ENCODE data around the gene BHLHE40.
A peak's percentile ranks its signal among the peaks of the same experiment; 100 is the strongest.

BHLHE40 gene

GRCh38 chr3:4985330-4986174 is 6.3 kb downstream of the BHLHE40 start:
- no peak for DNase-seq

GRCh38 chr3:4986175-4986781 is 7.0 kb downstream of the BHLHE40 start:
- peak; percentile 76 for DNase-seq

DNA sequence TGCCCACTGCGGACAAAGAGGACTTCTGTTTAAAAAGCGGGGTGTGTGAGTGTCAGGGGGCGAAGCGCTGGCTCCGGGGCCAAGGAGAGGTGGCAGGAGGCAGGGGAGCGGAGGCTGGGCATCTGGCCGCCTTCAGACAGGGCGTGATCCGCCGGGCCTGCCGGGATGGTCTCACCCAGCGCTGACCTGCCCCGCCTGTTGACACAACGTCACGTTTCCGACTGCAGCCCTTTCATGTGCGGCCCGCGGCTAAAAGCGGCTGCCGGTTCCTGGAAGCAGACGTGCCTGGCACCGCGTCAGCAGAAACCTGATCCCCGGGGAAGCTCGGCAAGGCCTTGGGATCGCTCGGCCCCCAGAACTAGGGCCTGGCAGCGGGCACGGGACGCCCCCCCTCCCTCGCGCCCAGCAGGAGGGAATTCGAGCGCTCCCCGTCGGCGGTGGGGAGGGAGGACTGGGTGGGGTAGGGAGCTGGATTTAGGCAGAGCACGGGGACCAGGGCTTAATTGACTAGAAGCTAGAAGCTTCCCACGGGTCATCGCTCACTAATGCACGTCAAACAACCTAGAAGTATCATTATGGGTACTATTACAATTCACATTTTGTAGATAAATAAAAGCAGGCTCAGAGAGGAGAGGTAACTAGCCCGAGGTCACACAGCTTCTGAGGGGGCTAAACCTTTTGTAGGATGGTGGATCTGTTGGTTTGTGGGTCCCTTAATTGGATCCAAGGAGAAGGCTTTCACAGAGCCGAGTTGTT is 7.7 kb downstream of the BHLHE40 start:
- DNase-seq, result peak; percentile 76

- DNase-seq, result no peak
Observed at GRCh38 chr3:4987538-4988296, 8.5 kb downstream of the BHLHE40 start.

DNA sequence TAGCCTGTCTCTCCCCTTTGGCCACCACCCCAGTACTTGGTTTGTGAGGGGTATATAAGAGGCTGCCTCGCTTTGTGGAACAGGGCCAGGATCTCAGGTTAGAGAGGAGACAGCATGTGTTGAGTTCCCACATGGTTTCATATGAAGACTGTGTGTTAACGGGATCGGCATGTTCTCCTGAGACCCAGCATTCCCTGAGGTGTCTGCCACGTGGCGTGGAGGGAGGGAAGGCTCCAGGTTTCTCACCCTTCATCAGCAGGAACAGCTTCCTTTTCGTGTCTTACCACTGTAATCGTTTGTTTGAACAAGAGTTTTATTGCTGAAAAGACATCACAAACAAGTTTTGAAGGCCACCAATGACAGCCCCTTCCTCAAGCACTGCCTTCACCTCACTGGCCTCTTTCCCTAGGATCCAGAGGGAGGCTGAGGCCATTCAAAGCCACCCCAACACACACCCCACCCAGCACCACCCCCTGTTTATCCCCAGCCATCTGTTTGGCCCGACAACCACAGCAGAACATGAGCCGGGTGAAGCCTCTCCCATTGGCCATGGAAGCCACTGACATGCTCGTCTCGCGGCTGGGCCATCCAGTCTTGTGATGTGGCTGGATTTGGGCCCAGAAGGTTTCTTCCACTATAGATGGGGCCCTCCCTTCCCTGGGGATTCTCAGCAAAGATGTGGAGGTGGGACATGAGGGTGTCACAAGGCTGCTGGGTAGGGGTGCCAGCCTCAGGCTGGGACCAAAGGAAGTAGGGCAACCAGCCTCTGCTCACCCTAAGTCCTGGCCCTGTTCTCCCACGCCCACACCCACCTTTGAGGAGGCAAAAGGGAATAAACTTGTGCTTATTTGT is 10.0 kb downstream of the BHLHE40 start:
- no peak for DNase-seq

DNA sequence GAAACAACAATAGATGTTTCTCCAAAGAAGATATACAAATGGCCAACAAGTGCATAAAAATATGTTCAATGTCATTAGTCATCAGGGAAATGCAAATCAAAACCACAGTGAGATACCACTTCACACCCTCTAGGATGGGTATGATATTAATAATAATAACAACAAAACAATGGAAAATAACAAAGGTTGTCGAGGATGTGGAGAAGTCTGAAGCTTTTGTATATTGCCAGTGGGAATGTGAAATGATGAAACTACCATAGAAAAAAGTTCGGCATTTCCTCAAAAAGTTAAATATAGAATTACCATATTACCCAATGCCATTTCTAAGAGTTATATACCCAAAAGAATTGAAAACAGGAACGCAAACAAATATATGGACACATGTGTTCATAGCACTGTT is 10.8 kb downstream of the BHLHE40 start:
- no peak for DNase-seq

GRCh38 chr3:4992118-4992517 is 12.9 kb downstream of the BHLHE40 start:
- no peak for DNase-seq

DNA sequence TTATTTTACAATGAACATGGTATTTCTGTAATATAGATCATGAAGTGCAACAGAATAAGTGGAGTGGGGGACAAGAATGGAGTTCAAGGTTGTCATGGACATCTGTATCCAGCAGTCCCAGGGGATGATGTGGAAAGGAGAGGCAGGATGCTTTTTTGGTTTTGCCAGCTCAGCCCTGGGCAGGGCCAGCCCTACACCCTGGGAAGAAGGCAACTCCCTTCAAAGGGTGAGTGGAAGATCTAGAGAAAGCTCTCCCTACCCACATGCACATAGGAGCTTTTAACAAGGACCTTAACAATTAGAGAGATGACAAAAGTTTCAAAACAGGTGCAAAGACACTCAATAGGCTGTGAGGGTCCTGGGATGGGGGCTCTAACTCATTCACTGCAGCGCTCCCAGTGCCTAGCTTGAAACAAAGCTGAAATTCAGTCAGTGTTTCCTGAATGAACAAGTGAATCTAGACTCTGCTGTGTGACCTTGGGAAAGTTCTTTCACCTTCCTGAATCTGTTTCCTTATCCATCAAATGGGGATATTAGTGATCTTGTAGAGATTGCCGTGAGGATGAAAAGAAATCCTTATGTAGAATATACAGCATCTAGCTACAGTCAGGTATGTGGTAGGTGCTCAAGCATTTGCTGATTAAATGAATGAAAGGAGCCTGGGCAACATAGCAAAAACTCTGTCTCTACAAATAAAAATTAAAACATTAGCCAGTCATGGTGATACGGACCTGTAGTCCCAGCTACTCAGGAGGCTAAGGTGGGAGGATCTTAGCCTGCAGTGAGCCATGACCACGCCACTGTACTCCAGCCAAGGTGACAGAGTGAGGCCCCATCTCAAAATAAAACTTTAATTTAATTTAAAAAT is 14.3 kb downstream of the BHLHE40 start:
- DNase-seq, result no peak

DNA sequence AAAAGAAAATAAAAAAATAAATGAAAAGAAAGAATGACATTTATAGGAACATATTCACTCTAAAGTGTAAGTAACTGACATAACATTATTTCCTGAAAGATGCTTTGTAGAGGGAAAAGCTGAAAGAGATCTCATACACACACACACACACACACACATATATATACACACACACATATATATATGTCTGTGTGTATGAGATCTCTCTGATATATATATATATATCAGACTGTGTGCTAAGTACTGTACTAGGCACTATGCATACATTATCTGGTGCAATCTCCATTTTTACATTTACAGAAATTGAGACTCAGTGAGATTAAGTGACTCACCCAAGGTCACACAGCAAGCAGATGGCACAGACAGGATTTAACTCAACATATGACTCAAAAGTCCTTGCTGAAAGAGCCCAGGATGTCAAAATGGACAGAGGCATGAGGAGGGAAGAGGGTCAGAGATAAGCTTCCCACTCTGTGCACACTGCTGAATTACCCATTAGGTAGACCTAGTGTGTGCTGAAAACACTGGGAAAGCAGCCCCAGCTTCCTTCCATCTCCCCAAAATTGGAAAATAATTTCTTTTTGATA is 15.0 kb downstream of the BHLHE40 start:
- no peak for DNase-seq

DNA sequence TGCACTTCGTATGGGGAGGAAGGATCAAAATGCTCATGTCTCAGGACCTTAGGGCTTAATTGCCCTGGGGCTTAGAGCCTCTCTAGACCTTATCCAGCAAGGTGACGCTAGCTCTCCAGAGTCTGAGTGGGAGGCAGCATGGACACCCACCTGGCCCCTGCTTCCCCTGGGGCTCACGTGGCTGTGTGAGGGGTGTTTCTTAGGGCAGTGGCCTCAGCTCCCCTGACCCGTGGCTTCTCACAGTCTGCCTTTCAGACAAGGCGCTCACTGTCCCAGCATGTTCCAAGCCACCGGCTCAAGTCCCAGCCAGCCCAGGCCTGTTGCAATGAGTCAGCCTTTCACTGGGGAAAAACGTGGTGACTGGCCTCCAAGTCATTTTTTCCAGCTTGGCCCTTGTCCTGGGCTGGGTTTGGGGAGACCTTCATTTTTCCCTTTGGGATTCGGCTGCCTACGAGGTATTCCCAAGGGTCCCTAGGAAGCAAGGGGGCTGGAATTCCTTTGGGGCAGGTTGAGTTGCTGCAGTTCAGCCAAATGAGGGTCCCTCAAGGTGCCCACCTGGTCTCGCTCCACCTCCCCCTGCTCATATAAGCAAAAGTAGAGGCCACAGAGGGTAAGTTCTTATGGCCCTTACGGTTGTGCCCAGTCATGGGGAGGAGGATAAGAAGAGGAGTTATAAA is 15.7 kb downstream of the BHLHE40 start:
- peak; percentile 35 for DNase-seq

DNA sequence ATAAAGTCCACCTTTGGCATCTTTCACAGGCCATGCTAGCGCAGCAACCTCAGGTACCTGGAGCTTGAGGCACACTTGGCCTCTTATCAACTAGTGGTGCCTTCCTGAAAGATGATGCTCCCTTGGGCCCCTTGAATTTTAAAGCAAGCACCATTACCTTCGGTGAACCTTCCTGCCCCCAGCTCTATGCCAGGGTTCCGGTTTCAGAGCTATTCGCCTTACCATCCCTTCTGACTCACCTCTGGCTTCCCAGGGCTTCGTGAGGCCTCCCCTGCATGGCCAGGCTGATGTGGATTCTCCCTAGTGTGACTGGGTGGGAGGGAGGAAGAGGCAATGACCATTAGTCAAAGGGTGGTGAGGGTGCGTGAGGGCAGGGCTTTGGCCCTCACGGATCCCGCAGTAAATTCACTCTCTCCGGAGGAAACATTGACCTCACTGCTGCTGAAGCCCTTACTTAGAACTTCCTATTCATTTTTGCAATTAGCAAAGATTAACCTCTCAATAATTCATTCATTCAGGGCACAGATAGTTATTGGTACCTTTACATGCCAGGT is 16.3 kb downstream of the BHLHE40 start:
- no peak for DNase-seq

- DNase-seq, result no peak
Observed at GRCh38 chr3:4996223-4996765, 17.1 kb downstream of the BHLHE40 start.

DNA sequence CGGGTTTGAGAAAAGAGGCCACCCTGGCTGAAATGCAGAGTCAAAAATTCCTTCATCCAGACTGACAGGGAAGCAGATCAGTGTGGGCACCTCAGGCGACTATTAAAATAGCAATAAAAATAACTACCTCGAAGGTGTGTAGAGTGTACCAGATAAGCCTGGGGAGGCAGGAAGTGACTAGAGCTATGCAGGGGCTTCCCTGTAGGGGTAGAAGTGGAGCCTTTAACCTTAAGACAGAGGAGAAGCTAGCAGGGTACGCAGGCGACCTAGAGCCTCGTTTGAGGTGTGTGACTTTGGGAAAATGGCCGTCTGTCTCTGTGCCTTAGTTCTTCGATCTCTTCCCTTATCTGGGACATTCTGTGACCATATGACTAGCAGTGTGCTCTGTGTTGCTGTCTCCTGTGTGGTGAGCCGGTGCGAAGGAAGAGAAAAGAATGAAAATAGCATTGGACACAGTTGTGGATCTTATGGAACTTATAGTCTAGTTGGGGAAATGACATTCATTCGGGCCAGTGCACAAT is 17.6 kb downstream of the BHLHE40 start:
- no peak for DNase-seq

- no peak for DNase-seq
Observed at GRCh38 chr3:4997946-4998345, 18.7 kb downstream of the BHLHE40 start.

GRCh38 chr3:4999531-5000184 is 20.4 kb downstream of the BHLHE40 start:
- DNase-seq, result no peak

GRCh38 chr3:5001135-5001534 is 21.9 kb downstream of the BHLHE40 start:
- no peak for DNase-seq

DNA sequence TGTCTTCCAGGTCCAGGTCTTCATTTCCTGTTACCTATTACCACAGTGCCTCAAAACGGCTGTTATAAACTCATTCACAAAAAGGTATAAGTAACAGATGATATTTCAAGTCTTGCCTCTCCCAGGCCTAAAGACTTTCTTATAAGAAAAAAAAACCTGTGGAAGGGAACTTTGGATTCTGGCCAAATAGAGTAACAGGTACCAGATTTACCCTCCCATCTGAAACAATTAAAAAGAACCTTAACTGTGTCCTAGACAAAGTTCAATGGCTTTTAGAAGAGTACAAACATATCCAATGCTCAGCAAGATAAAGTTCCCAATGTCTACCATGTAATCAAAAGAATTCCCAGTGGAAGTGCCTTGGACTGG is 22.6 kb downstream of the BHLHE40 start:
- DNase-seq, result no peak

DNA sequence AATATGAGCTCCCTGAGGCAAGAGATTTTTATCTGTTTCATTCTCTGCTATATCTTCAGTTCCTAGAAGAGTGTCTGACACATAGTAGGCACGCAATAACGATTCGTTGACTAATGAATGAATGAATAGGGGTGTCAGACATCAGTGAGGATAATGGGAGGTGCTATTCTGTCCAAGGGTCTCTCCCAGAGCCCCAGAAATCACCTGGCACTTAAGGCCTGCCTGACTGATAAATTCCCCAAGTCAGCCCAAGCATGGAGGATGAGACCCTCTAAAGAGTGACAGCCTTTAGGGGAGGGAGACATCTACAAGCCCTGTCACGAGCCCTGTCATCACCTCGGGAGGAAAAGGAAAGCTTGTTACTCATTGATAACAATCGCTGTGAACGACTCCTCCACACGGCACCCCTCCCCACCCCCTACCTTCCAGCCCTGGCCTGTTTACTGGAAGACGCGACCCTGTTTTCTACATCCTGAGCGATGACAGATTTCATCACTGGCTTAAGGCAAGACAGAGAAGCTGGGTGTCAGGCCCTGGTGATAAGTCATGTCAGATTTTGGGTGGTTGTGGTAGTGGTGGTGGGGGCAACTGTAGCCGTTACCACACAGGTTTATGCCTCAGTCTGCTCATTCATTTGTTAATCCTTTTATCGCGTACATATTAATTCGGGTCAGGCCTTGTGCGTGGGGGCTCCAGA is 23.1 kb downstream of the BHLHE40 start:
- no peak for DNase-seq
